KBM-7 (cell line): ENCODE measurements around the gene FBRS.

Experiments
- DNase-seq: peaks from one replicate; pipeline ENCODE4 v3.0.0-alpha.2; 2015
- in situ Hi-C: fragments of 300-500 bp; cut with MboI; formaldehyde crosslinking; loops from 2 replicates; pipeline ENCODE4 v1.14.3; 2020; ENCODE audit warnings: low sequenced_read_pairs, low pct_unique_long_range_greater_than_20kb, mixed read lengths

Gene FBRS

DNA sequence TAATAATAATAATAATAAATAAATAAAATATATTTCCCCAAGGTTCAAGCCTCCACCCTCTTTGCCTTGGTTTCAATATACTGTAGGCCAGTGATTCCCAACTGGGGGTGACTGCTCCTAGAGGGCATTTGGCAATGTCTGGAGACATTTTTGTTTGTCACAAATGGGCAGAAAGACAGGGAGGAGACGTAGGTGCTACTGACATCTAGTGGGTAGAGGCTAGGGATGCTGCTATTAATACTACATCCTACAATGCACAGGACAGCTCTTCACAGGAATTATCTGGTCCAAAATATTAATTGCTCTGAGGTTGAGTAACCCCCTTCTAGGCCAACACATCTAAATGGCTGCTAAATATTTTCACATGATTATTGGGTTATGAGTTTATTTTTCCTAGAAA lies 20.3 kb upstream of the FBRS start:
- DNase-seq, result peak; percentile 76
- in situ Hi-C loops, result no loop called here

DNA sequence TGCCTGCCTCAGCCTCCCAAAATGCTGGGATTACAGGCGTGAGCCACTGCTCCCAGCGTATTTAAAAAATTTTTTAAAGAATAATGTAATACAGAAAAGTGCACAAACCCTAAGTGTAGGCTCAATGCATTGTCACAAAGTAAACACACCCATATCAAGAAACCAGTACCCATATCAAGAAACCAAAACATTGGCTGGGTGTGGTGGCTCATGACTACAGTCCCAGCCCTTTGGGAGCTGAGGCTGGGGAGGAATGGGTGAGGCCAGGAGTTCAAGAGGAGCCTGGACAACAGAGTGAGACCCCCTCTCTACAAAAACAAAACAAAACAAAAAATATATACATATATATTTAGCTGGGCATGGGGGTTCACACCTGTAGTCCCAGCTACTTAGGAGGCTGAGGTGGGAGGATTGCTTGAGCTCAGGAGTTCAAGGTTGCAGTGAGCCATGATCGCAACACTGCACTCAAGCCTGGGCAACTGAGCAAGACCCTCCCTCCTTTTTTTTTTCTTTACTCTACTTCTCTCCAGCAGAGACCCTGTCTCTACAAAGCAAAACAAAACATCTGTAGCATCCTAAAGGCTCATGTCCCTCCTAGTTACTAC lies 16.8 kb upstream of the FBRS start:
- in situ Hi-C loops, result no loop called here

DNA sequence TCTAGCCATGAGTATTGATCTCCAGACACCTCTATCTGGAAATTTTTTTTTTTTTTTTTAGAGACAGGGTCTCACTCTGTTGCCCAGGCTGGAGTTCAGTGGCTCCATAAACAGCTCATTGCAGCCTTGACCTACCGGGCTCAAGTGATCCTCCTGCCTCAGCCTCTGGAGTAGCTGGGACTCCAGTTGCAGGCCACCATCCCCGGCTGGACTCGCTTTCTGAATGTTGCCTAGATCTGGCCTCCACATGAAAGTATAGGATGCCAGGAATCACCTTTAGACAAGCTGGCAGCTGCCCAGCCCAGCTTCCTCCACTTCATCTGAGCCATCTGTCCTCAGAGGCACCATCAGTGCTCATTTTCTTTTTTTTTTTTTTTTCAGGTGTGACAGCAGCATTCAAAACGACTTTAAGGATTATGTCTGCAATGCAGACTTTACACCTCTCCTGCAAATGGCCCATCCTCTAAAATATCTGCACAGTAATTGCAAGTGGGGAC lies 13.8 kb upstream of the FBRS start:
- DNase-seq, result no peak

More for the DNA sequence above, 16.8 kb upstream of the FBRS start:
- DNase-seq, result no peak

DNA sequence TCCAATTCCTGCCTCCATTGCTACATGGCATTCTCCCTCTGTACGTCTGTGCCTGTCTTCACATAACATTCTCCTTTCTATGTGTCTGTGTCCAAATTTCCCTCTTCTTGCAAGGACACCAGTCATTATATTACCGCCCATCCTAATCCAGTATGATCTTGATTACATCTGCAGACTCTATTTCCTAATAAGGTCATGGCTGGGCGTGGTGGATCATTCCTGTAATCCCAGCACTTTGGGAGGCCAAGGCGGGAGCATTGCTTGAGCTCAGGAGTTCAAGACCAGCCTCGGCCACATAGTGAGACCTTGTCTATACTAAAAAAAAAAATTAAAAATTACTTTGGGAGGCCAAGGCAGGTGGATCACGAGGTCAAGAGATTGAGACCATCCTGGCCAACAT lies 12.5 kb upstream of the FBRS start:
- in situ Hi-C loops, result no loop called here
- no peak for DNase-seq

More for the DNA sequence above, 13.8 kb upstream of the FBRS start:
- in situ Hi-C loops, result no loop called here

DNA sequence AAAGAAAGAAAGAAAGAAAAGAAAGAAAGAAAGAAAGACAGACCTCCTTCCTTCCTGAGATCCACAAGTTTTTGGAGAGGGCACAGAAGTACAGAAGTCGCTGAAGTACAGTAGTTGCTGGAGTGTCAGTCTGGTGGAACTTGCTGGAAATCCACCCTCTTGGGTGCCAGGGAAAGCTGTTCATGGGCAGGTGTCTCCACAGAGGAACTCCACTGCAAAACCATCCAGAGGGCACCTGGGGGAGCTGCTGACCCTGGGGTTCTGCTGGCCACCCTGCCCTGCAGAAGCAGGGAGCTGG lies 11.0 kb upstream of the FBRS start:
- in situ Hi-C loops, result no loop called here
- no peak for DNase-seq

DNA sequence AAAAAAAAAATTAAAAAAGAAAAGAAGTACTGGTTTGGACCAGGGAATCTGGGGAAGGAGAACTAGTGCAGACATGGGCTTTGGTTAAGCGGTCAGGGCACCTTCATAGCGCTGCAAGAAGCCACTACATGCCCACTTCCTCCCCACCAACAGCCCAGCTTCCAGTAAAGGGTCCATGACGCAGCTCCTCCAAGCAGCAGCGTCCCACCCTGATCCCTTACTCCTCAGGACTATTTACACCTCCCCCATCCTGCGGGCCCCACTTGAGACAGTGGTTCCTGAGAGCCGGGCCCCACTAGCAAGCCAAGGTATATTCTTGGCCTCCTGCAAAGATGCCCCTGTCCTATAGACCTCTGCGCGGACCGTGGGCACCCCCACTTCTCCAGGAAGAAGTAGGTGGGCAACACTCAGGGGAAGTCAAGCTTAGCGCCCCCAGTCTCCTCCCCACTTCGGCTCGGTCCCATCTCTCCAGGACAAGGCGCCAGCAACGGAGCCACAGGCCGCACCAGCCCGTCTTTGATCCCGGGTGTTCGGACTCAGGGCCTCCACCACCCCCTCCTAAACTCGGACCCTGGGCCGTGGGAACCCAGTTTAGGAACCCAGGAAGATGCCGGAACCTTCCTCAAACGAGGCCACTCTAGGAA lies 8.4 kb upstream of the FBRS start:
- no peak for DNase-seq
- in situ Hi-C loops, result no loop called here

DNA sequence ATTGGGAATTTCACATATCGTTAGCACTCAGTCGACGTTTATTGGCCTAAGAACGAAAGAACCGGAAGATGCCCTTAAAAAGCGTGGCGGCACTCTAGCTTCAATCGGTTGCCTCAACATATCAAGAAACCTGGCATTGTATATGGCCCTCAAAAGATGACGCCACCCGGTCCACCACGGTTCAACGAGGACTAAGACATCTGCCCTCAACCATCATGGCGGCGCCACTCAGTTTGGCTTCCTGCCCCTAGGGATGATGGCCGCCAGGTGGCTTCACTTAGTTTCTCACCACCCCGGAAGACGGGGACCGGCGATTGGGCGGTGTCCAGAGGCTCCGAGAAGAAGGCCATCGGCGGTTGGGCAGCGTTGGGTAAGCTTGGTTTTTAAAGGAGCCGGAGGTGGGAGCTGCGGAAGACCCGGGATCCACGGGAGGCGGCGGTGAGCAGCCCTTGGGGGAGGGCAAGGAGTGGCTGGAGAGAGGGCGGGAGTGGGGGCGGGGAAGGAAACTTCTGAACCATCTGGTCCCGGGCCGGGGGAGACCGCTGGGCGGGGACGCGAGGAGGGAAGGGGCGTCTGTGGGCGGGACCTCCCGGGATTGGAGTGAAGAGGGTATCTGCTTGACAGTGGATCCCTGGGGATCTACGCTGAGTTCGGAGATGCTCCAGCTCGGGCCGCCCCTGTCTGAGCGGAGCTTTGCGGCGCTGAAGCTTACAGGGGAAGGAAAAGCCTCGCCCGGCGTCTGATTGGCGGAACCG lies 7.7 kb upstream of the FBRS start, which contains the start of gene PRR14:
Gene PRR14 (plus strand): TSS at position 592 of the 755 bp plus-strand sequence. CDS start 686 bp downstream, outside the sequence.
- in situ Hi-C loops, result no loop called here
- peak; percentile 99 for DNase-seq

DNA sequence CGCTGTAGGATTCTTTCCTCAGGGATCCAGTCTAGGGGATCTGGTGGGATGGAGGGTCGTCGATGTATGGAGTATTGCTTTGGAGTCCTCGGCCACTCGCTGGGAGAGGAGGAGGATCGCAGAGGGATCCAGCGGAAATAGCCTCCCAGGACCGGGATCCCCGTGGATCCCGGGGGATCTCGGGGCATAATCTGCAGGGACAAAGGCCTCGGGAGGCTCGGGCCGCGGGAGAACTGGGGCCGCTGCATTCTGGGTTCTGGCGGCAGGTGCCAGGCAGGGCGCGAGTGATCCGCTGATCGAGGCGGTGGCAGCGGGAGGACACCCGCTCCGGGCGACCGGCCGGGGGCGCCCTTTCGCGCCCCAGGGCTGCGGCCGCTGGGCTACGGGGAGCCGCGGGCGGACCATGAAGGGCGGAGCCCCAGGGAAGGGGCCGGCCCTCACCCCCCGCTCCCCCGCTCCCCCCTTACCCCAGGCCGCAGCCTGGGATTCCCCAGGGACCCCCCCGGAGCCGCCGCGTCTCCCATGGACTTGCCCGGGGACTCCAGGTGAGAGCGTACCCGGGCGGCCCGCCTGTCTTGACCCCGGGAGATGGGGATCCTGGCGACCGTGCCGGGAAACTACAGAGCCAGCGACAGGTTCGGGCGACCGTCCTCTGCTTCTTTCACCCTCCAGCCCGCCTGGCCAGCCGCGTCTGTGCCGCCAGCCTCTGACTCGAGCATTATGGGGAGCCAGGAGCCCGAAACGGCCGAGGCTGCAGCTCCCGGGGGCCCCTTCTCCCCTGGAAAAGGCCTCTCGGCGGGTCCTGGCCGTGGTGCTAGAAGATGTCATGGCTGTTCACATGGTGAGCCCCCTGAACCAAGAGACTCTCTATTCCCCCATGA lies 6.9 kb upstream of the FBRS start:
- DNase-seq, result peak; percentile 77
- in situ Hi-C loops, result no loop called here

DNA sequence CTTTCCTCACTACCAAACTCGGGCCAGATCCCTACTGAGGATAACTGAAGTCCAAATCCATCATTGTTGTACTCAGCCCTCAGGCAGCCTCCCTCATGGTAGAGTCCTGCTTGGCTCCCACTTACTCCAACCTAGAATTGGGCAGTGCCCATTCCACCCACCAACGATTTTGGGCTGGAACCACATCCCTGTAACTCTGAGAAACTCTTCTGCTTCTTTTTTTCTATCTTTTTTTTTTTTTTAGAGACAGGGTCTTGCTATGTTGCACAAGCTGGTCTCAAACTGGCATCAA lies 6.3 kb upstream of the FBRS start:
- no peak for DNase-seq
- in situ Hi-C loops, result no loop called here

DNA sequence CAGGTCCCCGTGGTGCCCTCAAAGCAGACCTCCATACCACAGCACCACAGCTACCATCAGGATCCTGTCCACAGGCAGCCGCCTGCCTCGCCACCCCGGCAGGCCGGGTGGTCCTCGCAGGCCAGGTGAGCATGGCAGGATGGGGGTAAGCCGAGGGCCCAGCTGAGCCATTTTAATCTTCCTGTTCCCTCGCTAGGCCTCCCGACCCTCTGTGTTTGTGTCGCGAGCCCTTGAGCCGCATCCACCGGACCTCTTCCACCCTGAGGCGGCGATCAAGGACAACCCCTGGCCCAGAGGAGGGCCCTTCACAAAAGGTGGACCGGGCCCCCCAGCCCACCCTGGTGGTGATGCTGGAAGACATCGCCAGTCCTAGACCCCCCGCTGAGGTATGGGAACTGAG lies 5.5 kb upstream of the FBRS start:
- in situ Hi-C loops, result no loop called here

DNA sequence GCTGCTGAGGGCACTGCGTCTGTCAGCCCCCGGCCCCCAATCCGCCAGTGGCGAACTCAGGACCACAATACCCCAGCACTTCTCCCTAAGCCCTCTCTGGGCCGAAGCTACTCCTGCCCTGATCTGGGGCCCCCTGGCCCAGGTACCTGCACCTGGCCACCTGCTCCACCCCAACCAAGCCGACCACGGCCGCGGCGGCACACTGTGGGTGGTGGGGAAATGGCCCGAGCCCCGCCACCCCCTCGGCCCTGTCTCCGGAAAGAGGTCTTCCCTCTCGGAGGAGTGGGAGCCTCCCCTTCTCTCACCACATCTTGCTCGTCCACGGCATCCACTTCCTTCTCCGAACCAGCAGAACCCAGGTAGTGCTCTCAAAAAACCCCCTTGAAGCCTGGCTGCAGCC lies 3.4 kb upstream of the FBRS start:
- no peak for DNase-seq
- in situ Hi-C loops, result no loop called here

More for the DNA sequence above, 5.5 kb upstream of the FBRS start:
- no peak for DNase-seq

DNA sequence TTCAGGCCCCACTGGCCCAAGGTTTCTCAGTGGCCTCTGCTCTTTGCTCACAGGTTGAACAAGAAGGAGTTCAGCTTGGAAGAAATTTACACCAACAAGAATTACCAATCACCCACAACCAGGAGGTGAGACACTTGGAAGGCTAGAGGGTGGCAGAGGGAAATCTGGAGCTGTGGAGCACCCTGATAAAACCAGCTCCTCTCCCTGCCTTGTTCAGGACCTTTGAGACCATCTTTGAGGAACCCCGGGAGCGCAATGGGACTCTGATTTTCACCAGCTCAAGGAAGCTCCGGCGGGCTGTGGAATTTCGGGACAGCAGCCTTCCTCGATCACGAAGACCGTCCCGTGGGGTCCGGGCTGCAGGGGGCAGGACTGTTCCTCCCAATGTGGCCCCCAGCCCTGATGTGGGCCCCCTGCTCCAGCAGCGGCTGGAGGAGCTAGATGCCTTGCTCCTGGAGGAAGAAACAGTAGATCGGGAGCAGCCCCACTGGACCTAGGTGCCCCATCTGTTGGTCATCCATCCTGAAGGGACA lies 2.4 kb upstream of the FBRS start:
- DNase-seq, result no peak
- in situ Hi-C loops, result no loop called here

DNA sequence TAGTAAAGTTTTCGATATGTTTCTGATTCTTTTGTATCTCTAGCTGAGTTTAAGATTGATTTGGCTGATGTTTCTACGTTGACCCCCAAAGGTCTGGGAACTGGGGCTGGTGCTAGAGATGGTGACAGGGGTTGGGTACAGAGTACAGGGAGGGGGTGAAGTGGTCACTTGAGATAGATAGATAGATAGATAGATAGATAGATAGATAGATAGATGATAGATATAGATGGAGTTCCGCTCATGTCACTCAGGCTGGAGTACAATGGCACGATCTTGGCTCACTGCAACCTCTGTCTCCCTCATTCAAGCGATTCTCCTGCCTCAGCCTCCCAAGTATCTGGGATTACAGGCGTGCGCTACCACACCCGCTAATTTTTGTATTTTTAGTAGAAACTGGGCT lies 1.8 kb upstream of the FBRS start:
- no peak for DNase-seq
- in situ Hi-C loops, result no loop called here

DNA sequence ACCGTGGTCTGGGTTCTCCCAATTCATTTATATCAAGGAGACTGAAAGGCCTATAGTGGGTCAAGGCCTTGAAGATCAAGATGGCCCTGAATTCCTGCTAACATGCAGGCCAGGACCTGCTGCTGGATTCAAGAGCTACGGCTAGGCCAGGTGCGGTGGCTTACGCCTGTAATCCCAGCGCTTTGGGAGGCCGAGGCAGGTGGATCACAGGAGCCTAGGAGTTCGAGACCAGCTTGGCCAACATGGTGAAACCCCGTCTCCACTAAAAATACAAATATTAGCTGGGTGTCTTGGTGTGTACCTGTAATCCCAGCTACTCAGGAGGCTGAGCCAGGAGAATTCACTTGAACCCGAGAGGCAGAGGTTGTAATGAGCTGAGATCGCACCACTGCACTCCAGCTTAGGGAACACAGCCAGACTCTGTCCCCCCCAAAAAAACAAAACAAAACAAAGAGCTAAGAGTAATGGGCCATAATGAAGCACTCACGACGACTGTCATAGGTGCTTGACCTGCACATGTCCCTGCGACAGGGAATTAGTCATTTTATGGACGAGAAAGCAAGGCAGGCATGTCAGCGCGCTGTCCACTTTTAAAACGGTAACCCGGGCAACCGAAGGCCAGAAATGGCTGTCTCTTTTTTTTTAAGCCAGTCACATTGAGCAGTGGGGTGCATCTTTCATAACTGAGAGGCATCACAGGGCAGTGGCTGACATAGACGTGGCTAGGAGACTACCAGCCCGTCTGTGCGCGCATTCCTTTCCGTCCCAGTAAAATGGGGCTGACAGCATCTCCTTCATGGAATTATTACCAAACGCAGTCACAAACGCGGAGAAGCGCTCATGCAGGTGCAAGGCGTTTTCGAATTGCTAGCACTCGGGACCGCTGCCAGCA lies 1.0 kb upstream of the FBRS start:
- no peak for DNase-seq
- in situ Hi-C loops, result no loop called here

DNA sequence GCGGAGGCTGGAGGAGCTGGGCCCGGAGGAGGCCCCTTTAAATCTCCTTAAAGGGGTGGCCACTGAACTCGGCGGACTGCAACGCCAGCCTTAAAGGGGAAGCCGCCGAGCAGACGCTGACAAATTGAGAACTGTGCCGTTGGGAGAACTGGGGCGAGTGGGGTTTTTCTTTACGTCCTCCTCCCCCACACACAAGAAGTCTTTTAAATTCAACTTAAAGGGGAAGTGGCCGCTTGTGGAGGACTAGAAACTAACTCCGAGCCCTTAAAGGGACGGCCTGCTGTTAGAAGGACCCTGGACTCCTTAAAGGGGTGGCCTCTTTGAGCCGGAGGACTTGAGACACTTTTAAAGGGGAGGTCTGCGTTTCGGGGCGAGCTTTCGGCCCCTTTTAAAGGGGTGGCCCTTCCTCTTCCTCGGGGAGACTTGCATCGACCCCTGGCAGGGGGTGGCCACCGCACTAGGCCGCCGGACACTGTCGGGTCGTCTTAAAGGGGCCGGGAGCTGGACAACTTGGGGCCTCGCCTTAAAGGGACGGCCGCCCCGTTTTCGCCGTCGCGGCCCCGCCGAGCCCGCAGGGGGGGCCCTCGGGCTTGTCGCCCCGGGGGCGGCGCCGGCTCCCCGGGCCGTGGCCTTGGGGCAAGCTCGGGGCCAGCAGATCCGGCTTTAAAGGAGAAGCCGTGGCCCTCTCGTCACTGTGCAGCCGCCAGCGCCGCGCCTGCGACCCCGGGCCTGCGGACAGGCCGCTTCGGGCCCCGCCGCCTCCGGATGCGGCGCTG lies 688 bp downstream of the FBRS start:
- DNase-seq, result peak; percentile 99
- in situ Hi-C loops, result no loop called here

DNA sequence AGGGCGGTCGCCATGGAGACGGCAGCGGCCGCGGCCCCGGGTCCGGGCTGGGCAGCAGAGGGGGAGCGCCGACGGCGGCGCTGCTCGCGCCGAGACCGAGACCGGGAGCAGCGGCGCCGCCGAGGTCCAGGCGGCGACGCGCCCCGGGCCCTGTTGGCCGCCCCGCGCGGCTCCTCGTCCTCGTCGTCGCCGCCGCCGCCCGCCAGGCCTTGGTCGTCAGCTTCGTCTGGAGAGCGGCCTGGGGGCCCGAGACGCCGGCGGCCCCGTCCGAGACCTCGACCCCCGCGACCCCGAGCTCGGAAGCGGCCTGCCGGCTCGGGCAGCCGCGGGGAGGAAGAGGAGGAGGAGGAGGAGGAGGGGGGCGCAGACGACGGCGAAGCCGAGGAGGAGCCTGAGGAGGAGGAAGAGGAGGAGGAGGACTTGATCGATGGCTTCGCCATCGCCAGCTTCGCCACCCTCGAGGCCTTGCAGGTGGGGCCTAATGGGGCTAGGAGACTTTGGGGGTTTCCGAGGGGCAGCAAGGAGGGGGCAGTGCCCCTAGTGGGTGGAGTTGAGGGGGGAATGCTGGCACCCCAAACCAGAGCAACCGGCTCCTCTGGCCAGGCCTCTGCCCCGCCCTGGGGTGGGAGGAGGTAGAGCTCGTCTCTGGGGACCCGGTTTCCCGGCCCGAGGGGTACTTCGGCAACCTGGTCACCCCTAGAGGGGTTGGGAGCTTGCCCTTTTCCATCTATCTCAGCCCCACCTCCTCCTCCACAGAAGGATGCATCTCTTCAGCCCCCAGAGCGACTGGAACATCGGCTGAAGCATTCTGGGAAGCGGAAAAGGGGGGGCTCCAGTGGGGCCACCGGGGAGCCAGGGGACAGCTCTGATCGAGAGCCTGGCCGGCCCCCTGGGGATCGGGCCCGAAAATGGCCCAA lies 1.5 kb downstream of the FBRS start:
- in situ Hi-C loops, result no loop called here

More for the DNA sequence above, 1.5 kb downstream of the FBRS start:
- no peak for DNase-seq
